Measurements from ENCODE around the gene PXK.

DNA sequence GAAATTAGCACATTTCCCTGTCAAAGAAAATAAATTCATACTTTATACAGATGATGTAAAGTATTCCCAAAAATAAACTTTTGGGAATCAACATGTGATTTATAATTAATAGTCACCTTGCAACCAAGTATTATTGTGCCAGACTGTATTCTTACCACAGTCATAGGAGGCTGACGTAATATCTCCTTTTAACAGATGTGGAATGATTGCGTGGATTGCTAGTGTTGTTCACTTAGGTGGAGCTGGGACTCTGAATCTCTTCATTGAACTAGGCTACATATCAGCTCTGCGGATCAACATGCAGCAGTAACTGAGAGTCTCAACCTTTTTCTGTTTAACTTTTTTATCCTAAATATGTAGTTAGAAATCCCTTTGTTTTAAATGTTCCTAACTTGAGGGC, 37.2 kb downstream of the PXK start:
- TF ChIP-seq, protein P1, sequence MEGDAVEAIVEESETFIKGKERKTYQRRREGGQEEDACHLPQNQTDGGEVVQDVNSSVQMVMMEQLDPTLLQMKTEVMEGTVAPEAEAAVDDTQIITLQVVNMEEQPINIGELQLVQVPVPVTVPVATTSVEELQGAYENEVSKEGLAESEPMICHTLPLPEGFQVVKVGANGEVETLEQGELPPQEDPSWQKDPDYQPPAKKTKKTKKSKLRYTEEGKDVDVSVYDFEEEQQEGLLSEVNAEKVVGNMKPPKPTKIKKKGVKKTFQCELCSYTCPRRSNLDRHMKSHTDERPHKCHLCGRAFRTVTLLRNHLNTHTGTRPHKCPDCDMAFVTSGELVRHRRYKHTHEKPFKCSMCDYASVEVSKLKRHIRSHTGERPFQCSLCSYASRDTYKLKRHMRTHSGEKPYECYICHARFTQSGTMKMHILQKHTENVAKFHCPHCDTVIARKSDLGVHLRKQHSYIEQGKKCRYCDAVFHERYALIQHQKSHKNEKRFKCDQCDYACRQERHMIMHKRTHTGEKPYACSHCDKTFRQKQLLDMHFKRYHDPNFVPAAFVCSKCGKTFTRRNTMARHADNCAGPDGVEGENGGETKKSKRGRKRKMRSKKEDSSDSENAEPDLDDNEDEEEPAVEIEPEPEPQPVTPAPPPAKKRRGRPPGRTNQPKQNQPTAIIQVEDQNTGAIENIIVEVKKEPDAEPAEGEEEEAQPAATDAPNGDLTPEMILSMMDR (IDR thresholded peaks at IDR 0.05; ENCODE audit: low read length), result no peak
- no peak for TF ChIP-seq EZH2phosphoT487 (IDR thresholded peaks at IDR 0.05; ENCODE audit: low read length)
